Measurements from ENCODE around the gene NEU4.
"Not testable (repeated sequence)": the region's sequence is repeated elsewhere in the genome, so short reads cannot be mapped to it uniquely, and the experiment has no call there.

The NEU4 gene

DNA sequence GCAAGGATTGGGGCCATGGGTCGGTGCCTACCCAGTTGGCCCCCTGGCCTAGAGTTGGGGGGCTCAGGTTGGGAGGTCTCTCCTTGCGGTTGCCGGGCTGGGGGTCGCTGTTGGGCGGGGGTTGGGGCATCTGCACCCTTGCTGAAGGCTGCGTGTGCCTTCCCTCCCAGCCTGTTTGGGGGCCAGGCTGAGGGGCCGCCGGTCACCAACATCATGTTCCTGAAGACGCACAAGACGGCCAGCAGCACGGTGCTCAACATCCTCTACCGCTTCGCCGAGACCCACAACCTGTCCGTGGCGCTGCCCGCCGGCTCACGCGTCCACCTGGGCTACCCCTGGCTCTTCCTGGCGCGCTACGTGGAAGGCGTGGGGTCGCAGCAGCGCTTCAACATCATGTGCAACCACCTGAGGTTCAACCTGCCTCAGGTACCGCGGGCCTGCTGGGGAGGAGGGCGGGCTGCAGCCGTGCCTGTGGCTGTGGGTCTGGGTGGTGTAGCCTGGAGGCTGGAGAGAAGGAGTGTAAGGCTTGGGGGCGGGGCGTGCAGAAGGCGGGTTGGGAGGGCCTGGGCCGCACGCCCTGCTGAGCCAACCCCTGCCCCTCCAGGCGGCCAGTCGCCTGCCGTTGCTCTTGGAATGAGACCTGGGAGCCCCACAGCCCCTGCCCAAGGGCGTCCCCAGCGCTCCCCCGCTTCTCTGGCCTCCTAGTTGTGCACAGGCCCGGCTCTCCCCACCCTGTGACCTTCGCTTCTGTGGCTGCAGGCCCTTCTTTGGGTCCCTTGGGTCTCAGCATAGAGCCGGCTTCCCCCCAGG lies 7.2 kb upstream of the NEU4 start:
- DNase-seq, result peak; percentile 29
- peaks cover 8% of the 10 kb centered on the region for H3K27me3 Mint-ChIP-seq
- H3K27ac Mint-ChIP-seq, result no peak overlapping the region
- H3K9me3 Mint-ChIP-seq, result no peaks in the 10 kb centered on the region
- H3K36me3 Mint-ChIP-seq (ENCODE audit: low read depth), result no peaks in the 10 kb centered on the region
- H3K4me1 Mint-ChIP-seq (ENCODE audit: low read depth), result peaks cover 13% of the 10 kb centered on the region
- H3K4me3 Mint-ChIP-seq, result no peak overlapping the region

DNA sequence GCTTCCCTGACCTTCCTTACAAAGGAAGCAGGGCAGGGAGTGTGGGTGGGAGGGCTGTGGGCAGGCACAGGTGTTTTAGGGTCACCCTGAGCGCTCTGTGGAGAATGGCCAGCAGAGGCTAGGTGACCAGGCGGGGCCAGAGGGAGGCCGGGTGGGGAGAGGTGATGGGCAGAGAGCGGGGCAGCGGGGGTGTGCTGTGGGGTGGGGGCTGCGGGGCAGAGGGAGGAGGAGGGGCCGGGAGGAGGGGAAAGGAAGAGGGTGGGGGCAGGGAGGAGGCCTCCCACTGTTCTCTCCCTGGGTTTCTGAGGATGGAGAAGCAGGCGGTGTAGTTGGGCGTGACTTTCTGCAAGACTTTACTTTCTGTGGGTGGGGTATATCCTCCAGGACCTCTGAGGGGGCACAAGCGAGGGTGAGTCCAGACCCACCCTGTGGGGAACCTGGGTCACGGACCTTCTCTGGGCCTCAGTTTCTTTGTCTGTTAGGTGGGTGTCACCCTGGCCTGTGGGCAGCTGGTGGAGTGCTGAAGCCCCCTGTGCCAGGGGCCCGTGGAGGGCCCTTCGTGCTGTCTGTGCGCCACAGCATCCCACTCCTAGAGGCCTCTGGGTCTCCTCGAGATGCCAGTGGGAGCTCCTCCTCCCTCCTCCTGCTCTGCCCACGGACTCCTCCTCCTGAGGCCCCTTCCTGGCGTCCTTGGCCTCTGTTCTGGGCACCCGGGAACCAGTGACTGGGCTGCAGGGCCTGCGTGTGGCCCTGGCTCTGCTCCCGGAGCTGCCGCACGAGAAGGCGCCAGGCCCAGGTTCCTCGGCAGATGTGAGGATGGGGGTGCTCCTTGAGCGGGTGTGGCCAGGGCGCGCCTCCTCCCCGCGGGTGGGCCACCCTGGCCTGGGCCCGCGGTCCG lies 6.3 kb upstream of the NEU4 start:
- Mint-ChIP-seq H3K36me3 (ENCODE audit: low read depth) (no peaks in the 10 kb centered on the region), H3K4me3 (no peak overlapping the region), H3K4me1 (ENCODE audit: low read depth) (peaks cover 13% of the 10 kb centered on the region), H3K9me3 (no peaks in the 10 kb centered on the region), H3K27ac (no peak overlapping the region), H3K27me3 (peaks cover 8% of the 10 kb centered on the region)
- peak; percentile 32 for DNase-seq

DNA sequence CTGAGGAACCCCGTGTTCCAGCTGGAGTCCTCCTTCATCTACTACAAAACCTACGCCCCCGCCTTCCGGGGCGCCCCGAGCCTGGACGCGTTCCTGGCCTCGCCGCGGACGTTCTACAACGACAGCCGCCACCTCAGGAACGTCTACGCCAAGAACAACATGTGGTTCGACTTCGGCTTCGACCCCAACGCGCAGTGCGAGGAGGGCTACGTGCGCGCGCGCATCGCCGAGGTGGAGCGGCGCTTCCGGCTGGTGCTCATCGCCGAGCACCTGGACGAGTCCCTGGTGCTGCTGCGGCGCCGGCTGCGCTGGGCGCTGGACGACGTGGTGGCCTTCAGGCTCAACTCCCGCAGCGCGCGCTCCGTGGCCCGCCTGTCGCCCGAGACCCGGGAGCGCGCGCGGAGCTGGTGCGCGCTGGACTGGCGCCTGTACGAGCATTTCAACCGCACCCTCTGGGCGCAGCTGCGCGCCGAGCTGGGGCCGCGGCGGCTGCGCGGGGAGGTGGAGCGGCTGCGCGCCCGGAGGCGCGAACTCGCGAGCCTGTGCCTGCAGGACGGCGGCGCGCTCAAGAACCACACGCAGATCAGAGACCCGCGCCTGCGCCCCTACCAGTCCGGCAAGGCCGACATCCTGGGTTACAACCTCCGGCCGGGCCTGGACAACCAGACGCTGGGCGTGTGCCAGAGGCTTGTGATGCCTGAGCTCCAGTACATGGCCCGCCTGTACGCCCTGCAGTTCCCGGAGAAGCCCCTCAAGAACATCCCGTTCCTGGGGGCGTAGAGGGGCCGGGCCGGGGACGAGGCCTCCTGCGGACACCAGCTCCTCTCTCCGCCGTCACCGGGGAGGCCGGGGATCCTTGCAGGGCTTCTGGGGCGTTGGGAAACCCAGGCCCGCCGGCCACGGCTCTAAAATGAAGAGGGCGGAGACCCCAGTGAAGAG lies 5.3 kb upstream of the NEU4 start:
- DNase-seq, result peak; percentile 76
- Mint-ChIP-seq H3K27ac (no peak overlapping the region), H3K9me3 (no peaks in the 10 kb centered on the region), H3K4me3 (peak overlapping the region; percentile 55), H3K36me3 (ENCODE audit: low read depth) (no peaks in the 10 kb centered on the region), H3K4me1 (ENCODE audit: low read depth) (peaks cover 13% of the 10 kb centered on the region), H3K27me3 (peaks cover 14% of the 10 kb centered on the region)

DNA sequence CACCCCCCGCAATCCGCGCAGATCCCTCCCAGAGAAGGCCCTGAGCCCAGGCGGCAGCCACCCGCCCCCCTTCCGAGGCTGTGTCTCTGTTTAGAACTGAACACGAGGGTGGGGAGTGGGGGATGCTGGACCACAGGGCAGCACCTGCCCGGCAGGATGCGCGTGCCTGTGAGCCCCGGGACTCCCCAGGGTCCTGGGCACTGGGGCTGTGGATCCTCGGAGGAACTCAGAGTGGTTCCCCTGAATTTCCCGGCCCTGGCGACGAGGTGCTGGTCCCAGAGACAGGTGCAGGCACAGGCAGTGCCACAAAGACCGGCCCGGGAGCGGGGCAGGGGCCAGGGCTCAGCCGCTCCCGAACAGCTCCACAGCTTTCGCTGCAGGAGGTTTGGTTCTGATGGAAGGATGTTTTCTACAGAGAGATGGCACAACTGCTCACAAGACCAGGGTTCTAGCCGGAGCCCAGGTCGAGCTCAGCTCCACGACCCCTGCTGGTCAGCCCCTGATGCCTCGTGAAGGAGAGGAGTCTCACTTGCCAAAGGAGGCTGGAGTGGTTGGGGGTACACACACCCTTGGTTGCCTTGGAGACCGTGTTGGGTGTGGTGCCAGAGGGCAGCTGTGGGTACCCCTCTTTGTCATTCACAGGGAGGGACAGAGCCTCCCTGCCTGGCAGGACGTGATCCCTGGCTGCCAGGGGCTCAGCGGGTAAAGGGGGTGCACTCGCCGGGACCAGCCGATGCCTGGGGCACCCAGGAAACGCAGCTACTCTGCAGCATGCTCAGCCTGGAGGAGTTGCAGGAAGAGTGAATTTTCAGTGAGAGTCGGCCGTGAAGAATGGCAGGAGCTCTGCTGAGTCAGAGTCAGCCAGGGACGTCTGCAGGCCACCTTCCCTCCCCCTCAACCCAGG lies 4.4 kb upstream of the NEU4 start:
- Mint-ChIP-seq H3K4me3 (peak overlapping the region; percentile 55), H3K27me3 (peaks cover 20% of the 10 kb centered on the region), H3K36me3 (ENCODE audit: low read depth) (no peaks in the 10 kb centered on the region), H3K27ac (no peak overlapping the region), H3K4me1 (ENCODE audit: low read depth) (peaks cover 13% of the 10 kb centered on the region), H3K9me3 (no peaks in the 10 kb centered on the region)
- peak; percentile 62 for DNase-seq

DNA sequence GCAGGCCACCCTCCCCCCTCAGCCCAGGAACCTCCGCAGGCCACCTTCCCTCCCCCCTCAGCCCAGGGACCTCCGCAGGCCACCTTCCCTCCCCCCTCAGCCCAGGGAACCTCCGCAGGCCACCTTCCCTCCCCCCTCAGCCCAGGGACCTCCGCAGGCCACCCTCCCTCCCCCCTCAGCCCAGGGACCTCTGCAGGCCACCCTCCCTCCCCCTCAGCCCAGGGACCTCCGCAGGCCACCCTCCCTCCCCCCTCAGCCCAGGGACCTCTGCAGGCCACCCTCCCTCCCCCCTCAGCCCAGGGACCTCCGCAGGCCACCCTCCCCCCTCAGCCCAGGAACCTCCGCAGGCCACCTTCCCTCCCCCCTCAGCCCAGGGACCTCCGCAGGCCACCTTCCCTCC lies 2.8 kb upstream of the NEU4 start:
- peaks cover 20% of the 10 kb centered on the region for H3K27me3 Mint-ChIP-seq
- peaks cover 13% of the 10 kb centered on the region for H3K4me1 Mint-ChIP-seq (ENCODE audit: low read depth)
- H3K9me3 Mint-ChIP-seq; H3K27ac Mint-ChIP-seq; H3K36me3 Mint-ChIP-seq (ENCODE audit: low read depth); DNase-seq; H3K4me3 Mint-ChIP-seq: not testable (repeated sequence)

DNA sequence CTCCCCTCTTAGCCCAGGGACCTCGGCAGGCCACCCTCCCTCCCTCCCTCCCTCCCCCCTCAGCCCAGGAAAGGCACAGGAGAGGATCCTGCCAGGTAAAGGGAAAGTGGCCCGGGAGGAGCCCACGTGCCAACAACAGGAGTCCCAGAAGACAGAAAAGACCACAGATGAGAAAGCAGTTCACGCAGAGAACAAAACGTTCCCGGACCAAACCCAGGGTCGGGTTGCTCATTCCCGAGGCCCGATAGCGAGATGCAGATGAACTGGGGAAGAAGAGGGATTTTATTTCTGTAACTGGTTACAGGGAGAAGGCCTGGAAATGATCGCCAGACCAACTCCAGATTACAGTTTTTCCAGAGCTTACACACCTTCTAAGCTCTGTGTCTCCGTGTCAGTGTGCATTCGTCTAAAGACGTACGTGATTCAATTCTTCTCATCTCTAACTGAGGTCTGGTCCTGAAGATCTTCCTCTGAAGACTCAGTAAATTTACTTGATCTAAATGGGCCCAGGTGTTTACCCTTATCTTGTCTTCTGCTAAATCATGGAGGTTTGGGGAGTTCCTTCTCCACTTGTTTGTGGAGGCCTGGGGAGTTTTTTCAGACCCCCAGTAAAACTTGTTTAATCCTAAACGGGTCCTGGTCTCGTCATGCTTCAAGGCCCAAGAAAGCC lies 807 bp upstream of the NEU4 start:
- Mint-ChIP-seq H3K27ac (no peak overlapping the region), H3K27me3 (peaks cover 20% of the 10 kb centered on the region), H3K9me3 (no peaks in the 10 kb centered on the region)

DNA sequence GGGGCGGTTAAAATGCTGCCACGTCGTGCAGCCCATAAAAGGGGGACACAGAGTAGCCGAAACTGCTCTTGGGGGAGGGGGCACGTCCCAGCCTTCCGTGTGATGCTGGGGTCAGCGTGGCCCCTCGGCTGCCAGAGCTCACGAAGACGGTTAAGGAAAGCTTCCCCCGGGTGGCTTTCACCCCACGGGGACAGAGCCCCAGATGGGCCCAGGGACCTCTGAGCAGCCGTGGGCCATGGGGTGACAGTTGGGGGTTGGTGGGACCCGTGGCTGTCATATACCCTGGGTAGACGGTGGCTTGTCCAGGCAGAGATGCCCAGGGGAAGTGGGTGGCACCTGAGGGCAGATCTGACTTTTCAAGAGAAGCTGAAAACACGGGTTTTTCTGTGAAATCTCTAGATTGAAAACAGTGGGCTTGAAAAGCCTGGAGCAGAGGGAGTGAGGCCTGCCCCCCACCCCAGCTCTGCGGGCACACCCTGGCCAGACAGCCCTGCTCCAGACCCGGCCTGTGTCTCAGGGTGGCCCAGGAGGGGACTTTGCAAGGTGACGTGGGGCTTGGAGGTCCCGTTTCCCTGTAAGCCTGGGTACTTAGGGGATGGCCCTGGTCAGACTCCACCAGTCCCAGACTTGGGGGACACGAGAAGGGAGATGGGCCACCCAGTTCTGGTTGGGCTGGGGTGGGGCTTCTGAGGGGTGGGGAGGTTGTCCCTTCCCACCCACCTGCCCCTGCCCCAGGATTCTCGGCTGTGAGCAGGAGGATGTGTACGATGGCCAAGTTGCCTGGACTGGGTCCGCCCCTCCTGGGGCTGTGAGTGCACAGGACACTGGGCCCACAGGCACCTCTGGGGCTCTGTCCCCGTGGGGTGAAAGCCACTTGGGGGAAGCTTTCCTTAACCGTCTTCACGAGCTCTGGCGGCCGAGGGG lies 652 bp downstream of the NEU4 start:
- Mint-ChIP-seq H3K9me3 (no peaks in the 10 kb centered on the region), H3K27ac (no peak overlapping the region), H3K27me3 (peaks cover 15% of the 10 kb centered on the region), H3K36me3 (ENCODE audit: low read depth) (no peaks in the 10 kb centered on the region), H3K4me1 (ENCODE audit: low read depth) (peaks cover 5% of the 10 kb centered on the region), H3K4me3 (no peak overlapping the region)
- DNase-seq, result no peak

More for the DNA sequence above, 807 bp upstream of the NEU4 start:
- Mint-ChIP-seq H3K4me3 (no peak overlapping the region), H3K36me3 (ENCODE audit: low read depth) (no peaks in the 10 kb centered on the region), H3K4me1 (ENCODE audit: low read depth) (peaks cover 13% of the 10 kb centered on the region)
- no peak for DNase-seq

DNA sequence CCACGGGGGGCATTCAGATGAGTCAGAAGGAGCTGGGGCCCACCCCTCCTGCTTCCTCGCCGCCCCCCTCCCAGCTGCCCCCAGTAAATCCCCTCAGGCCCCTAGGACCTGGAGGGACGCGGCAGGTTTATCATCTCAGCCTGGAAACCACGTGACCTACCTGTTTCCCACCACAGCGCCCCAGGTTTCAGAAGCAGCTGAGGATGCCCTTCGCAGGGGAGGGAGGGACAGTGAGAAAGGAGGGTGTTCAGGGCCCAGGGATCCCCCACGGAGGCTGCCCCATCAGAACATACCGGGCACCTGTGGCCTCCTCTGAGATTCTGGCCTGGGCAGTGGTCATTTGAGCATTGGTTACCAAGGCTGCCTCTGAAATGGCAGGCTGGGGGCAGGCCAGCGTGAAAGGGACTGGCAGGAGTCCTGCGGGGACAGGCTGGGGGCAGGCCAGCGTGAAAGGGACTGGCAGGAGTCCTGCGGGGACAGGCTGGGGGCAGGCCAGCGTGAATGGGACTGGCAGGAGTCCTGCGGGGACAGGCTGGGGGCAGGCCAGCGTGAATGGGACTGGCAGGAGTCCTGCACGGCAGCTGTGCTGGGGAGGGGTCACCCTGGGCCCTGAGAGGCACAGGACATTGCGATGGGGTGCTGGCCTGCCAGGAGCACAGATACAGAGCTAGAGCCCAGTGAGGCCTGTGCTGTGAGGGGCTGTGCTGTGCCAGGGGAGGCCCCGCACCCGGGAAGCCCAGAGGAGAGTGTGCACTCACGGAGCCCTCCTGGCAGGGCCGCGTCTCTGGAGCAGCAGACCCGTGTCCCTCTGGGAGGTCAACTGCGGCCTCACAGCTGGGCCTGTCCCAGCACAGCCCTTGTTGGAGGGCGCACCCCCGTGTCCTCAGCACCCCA lies 1.6 kb downstream of the NEU4 start:
- H3K4me1 Mint-ChIP-seq (ENCODE audit: low read depth), result peaks cover 2% of the 10 kb centered on the region
- H3K9me3 Mint-ChIP-seq, result no peaks in the 10 kb centered on the region
- no peak overlapping the region for H3K4me3 Mint-ChIP-seq
- DNase-seq, result no peak
- no peaks in the 10 kb centered on the region for H3K36me3 Mint-ChIP-seq (ENCODE audit: low read depth)
- peaks cover 17% of the 10 kb centered on the region for H3K27me3 Mint-ChIP-seq
- H3K27ac Mint-ChIP-seq, result no peak overlapping the region

DNA sequence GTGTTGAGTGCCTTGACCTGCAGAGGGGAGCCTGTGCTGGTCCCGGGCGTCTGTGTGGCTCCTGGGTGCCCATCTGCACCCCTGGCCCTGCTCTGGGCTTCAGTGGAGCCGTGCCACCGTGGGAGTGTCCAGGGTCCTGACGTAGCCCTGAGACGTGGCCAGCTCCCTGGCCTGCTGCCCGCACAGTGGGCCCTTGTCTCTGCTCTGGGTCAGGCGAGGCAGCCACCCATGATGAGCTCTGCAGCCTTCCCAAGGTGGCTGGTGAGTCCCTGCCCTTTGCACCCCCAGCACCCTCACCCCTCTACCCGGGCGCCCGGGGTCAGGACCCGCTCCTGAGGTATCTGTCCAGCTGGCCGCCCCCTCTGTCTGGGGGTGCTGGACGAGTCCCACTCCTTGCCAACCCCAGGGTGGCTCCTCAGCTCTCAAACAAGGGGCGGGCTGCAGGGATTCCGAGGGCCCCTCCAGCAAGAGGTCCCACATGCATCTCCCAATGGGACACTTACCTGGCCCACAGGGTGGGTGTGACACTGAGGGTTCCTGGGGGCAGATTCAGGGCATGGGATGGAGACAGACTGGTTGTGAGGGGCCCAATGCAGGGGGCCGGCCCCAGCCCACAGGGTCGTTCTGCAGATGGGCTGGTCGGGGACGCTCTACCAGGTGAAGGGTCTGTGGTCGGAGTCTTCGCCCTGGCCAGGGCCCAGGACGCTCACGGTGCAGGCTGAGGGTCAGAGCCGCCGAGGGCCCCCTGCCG lies 2.4 kb downstream of the NEU4 start:
- H3K4me3 Mint-ChIP-seq, result no peak overlapping the region
- no peak for DNase-seq
- peaks cover 17% of the 10 kb centered on the region for H3K27me3 Mint-ChIP-seq
- H3K36me3 Mint-ChIP-seq (ENCODE audit: low read depth), result no peaks in the 10 kb centered on the region
- no peaks in the 10 kb centered on the region for H3K9me3 Mint-ChIP-seq
- peaks cover 2% of the 10 kb centered on the region for H3K4me1 Mint-ChIP-seq (ENCODE audit: low read depth)
- H3K27ac Mint-ChIP-seq, result no peak overlapping the region

DNA sequence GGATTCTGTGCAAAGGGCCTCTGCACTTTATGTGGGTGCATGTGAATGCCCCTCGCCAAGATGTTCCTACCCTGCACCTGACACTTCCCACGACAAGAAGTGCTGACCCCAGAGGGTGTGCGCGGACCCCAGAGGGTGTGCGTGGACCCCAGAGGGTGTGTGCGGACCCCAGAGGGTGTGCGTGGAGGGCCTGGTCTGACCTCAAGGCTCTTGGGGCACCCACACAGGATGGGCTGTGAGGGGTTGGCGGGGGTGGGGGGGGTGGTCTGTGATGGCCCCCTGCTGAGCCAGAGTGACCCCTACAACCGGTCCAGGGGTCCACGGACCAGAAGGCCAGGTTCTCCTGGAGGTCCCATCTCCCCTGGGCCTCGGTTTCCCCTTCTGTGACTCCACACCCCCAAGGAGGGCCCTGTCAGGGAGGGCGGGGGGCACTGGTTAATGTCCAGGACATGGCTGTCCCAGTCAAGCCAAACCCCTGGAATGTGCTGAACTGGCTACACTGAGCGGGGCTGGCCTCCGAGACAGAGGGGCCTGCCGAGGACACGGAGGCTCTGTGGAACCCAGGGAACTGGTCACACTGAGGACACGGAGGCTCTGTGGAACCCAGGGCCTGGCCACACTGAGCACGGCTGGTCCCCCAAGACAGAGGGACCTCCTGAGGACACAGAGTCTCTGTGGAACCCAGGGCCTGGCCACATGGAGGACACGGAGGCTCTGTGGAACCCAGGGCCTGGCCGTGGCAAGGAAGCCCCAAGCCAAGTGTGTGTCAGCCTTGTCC lies 3.1 kb downstream of the NEU4 start:
- Mint-ChIP-seq H3K4me1 (ENCODE audit: low read depth) (peaks cover 2% of the 10 kb centered on the region), H3K27ac (no peak overlapping the region), H3K36me3 (ENCODE audit: low read depth) (no peaks in the 10 kb centered on the region), H3K9me3 (no peaks in the 10 kb centered on the region), H3K27me3 (peaks cover 17% of the 10 kb centered on the region), H3K4me3 (no peak overlapping the region)
- DNase-seq, result no peak
